Measurements from ENCODE around the gene LAMC1. TPM values are rescaled to one million over a fixed set of nuclear protein-coding genes. Genes with fewer than 3 reads are reported as not detected.

Gene LAMC1
- total RNA-seq, 1 donor from 2014 or later, result 449 TPM

DNA sequence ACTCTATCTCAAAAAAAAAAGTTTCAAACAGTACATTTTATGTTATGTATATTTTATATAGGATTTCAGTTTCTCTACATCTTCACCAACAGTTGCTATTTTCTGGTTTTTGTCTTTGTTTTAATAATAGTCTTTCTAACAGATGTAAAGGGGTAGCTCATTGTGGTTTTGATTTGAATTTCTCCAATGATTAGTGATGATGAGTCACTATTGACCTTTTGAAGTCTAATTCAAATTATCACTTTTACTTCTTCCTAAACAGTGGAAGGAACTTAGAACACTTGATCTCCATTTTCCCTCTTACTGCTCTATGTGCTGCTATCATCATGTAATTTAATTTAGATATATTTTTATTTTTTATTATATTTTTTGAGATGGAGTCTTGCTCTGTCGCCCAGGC, 38.6 kb upstream of the LAMC1 start:
- Mint-ChIP-seq H3K27me3 (ENCODE audit: low read depth) (no peaks in the 10 kb centered on the region), H3K4me3 (ENCODE audit: unreplicated experiment) (no peak overlapping the region), H3K9me3 (ENCODE audit: low read depth) (no peaks in the 10 kb centered on the region), H3K27ac (ENCODE audit: unreplicated experiment) (no peak overlapping the region), H3K36me3 (ENCODE audit: low read depth) (no peaks in the 10 kb centered on the region), H3K4me1 (ENCODE audit: low read depth) (peaks cover 6% of the 10 kb centered on the region)
- TF ChIP-seq, protein P1, sequence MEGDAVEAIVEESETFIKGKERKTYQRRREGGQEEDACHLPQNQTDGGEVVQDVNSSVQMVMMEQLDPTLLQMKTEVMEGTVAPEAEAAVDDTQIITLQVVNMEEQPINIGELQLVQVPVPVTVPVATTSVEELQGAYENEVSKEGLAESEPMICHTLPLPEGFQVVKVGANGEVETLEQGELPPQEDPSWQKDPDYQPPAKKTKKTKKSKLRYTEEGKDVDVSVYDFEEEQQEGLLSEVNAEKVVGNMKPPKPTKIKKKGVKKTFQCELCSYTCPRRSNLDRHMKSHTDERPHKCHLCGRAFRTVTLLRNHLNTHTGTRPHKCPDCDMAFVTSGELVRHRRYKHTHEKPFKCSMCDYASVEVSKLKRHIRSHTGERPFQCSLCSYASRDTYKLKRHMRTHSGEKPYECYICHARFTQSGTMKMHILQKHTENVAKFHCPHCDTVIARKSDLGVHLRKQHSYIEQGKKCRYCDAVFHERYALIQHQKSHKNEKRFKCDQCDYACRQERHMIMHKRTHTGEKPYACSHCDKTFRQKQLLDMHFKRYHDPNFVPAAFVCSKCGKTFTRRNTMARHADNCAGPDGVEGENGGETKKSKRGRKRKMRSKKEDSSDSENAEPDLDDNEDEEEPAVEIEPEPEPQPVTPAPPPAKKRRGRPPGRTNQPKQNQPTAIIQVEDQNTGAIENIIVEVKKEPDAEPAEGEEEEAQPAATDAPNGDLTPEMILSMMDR (IDR thresholded peaks at IDR 0.05), result no peak
- no peak for DNase-seq (ENCODE audit: low spot score)

DNA sequence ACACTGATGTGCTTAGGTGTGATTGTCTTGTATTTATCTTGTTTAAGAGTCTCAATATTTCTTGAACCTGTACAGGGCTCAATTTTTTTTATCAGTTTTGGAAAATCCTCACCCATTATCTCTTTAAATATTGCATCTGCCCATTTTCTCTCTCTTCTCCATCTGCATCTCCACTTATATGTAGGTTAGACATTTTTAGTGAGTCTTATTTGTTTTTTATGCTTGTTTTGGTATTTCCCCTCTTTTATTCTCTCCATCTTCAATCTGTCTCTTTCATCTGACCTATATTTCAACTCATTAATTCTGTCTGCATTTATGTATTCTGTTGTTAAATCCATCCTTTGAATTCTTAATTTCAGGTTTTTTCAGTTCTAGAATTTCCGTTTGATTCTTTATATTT, 37.3 kb upstream of the LAMC1 start:
- no peak overlapping the region for H3K4me3 Mint-ChIP-seq (ENCODE audit: unreplicated experiment)

DNA sequence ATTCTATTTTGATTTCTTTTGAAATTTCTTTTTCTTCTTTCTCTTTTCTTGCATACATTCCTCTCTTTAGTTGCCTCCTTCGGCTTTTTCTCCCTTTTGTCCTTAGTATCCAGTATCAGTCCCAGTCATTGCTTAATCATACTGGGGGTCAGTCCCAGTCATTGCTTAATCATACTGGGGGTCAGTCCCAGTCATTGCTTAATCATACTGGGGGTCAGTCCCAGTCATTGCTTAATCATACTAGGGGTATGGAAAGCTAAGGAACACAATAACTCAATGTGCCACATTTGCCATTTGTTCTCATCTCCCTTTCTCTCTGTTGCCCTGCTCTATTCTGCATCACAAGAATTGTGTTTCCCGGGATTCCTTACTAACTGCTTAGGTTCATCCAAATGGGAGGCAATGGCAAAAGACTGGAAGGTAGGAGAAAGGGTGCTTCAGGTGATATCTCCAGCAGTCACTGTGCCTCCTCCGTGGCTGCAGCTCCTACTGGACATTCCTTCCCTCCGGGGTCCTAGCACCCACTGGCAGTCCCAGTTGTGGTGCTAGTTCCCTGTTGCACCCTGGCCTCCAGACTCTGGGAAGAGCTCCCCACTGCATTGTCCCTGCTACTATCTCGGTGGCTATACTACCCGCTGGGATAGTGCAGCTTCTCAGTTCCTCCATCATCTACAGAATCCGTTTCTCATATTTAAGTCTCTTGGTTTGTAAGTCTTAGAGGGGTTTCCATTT, 32.6 kb upstream of the LAMC1 start:
- Mint-ChIP-seq H3K4me3 (ENCODE audit: unreplicated experiment) (no peak overlapping the region), H3K4me1 (ENCODE audit: low read depth) (peaks cover 14% of the 10 kb centered on the region), H3K27me3 (ENCODE audit: low read depth) (no peaks in the 10 kb centered on the region), H3K36me3 (ENCODE audit: low read depth) (no peaks in the 10 kb centered on the region), H3K9me3 (ENCODE audit: low read depth) (no peaks in the 10 kb centered on the region), H3K27ac (ENCODE audit: unreplicated experiment) (no peak overlapping the region)
- TF ChIP-seq, protein P1 (IDR thresholded peaks at IDR 0.05), result no peak
- no peak for DNase-seq (ENCODE audit: low spot score)

More for the DNA sequence above, 37.3 kb upstream of the LAMC1 start:
- Mint-ChIP-seq H3K27me3 (ENCODE audit: low read depth) (no peaks in the 10 kb centered on the region), H3K36me3 (ENCODE audit: low read depth) (no peaks in the 10 kb centered on the region), H3K9me3 (ENCODE audit: low read depth) (no peaks in the 10 kb centered on the region), H3K4me1 (ENCODE audit: low read depth) (peaks cover 14% of the 10 kb centered on the region), H3K27ac (ENCODE audit: unreplicated experiment) (no peak overlapping the region)
- no peak for DNase-seq (ENCODE audit: low spot score)
- TF ChIP-seq, protein P1 (IDR thresholded peaks at IDR 0.05), result no peak

DNA sequence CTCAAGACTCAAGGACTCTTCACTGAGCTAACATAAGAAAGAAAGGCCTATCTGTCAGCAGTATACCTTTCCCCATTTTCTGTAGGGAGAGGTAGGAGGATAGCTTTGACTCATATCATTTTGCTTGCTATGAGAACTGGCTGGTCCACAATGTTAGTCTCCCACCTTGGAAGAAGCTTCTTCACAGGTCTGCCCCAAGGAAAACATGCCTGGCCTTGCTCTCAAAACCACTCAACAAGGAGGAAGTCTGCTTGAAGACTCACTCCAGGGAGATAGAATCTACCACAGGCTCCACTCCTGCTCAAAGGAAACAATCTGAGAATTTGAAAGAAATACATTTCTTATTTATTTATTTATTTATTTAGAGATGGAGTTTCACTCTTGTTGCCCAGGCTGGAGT, 29.5 kb upstream of the LAMC1 start:
- Mint-ChIP-seq H3K36me3 (ENCODE audit: low read depth) (no peaks in the 10 kb centered on the region), H3K27me3 (ENCODE audit: low read depth) (no peaks in the 10 kb centered on the region), H3K4me1 (ENCODE audit: low read depth) (peaks cover 8% of the 10 kb centered on the region), H3K27ac (ENCODE audit: unreplicated experiment) (no peak overlapping the region), H3K9me3 (ENCODE audit: low read depth) (no peaks in the 10 kb centered on the region), H3K4me3 (ENCODE audit: unreplicated experiment) (no peak overlapping the region)
- TF ChIP-seq, protein P1 (IDR thresholded peaks at IDR 0.05), result no peak
- DNase-seq (ENCODE audit: low spot score), result no peak

DNA sequence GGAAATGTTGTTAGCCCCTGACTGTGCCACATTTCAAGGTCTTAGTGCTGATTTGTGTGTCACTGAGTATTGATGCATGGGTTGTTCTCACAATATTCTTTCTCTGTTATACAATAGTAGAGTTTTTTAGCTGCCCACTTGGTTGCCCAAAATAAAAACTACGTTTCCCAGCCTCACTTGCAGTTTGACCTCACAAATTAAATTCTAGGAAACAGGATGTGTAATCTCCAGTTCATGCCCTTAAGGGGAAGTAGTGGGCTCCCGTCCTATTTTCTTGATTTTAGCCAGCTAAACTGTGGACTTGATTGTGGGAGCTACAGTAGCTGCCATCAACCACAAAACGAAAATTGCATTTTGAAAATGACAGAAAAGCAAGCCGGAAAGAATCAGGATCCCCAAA, 27.3 kb upstream of the LAMC1 start:
- no peaks in the 10 kb centered on the region for H3K36me3 Mint-ChIP-seq (ENCODE audit: low read depth)
- no peak for DNase-seq (ENCODE audit: low spot score)
- H3K4me3 Mint-ChIP-seq (ENCODE audit: unreplicated experiment), result no peak overlapping the region
- H3K27me3 Mint-ChIP-seq (ENCODE audit: low read depth), result no peaks in the 10 kb centered on the region
- H3K27ac Mint-ChIP-seq (ENCODE audit: unreplicated experiment), result no peak overlapping the region
- no peaks in the 10 kb centered on the region for H3K4me1 Mint-ChIP-seq (ENCODE audit: low read depth)
- TF ChIP-seq, protein P1 (IDR thresholded peaks at IDR 0.05), result no peak
- H3K9me3 Mint-ChIP-seq (ENCODE audit: low read depth), result no peaks in the 10 kb centered on the region

Measured in chondrocyte (in vitro differentiated cells).